ENCODE measurements around the gene CTSS.

Gene CTSS

DNA sequence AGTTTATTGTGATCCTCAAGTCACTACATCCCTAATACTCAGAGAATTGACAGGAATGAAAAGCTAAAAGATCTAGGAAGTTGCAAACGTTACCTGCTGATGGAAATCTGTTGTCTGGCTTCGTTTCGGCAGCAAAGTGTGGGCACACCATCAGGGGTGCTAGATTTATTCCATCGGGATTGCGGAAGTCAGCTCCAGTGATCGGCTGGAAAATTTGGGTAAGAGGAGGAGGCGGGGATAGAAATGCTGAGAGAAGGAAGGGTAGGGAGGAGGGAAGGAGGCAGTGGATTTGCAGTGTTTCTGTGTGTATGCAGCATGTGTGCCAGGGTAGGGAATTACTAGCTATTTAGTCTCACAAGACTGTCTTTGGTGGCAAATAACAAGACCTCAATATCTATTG is 42.5 kb upstream of the CTSS start, which contains the start of gene CTSK:
CTSK (minus strand) TSS at position 140 of the 400 bp plus-strand sequence. CDS start 1,455 bp downstream, outside the sequence.
- no peaks in the 10 kb centered on the region for H3K27me3 ChIP-seq (ENCODE audit: insufficient read depth, low read length, poor library complexity)
- H3K9ac ChIP-seq (ENCODE audit: low read length), result peak within 1 kb of the TSS; percentile 14
- peaks cover 15% of the 10 kb centered on the region for H3K4me1 ChIP-seq (ENCODE audit: control insufficient read depth, low read depth, low read length)
- no peaks in the 10 kb centered on the region for H3K79me2 ChIP-seq (ENCODE audit: control insufficient read depth, insufficient read depth, low read length)
- no peak within 1 kb of the TSS for H3K4me2 ChIP-seq (ENCODE audit: low read length)
- peak within 1 kb of the TSS; percentile 62 for H3K56ac ChIP-seq (ENCODE audit: low read length)
- no peak within 1 kb of the TSS for H4K5ac ChIP-seq (ENCODE audit: low read length)
- H3K18ac ChIP-seq (ENCODE audit: low read length), result peak within 1 kb of the TSS; percentile 19
- H3K4ac ChIP-seq (ENCODE audit: low read depth, low read length), result no peak within 1 kb of the TSS
- H2BK120ac ChIP-seq (ENCODE audit: low read depth, low read length), result no peak within 1 kb of the TSS
- no CpG with 5 or more reads among the region's 7 CpGs for WGBS (ENCODE audit: extremely low coverage, insufficient coverage, low lambda C conversion rate)
- H3K4me3 ChIP-seq (ENCODE audit: low read length), result no peak within 1 kb of the TSS
- peak within 1 kb of the TSS; percentile 22 for H2BK5ac ChIP-seq (ENCODE audit: low read length)
- H3K79me1 ChIP-seq (ENCODE audit: low read length), result no peaks in the 10 kb centered on the region
- H2BK15ac ChIP-seq (replicated peaks; ENCODE audit: low read depth), result no peak within 1 kb of the TSS
- H3K27ac ChIP-seq (ENCODE audit: low read depth, low read length), result no peak within 1 kb of the TSS
- H3K23ac ChIP-seq (ENCODE audit: low read length), result no peak within 1 kb of the TSS
- no peak within 1 kb of the TSS for H2AK5ac ChIP-seq (ENCODE audit: low read length)
- peaks cover 2% of the 10 kb centered on the region for H3K36me3 ChIP-seq (ENCODE audit: control insufficient read depth, insufficient read depth, low read length)
- H4K8ac ChIP-seq (ENCODE audit: low read depth, low read length), result no peak within 1 kb of the TSS
- DNase-seq, result no peak

DNA sequence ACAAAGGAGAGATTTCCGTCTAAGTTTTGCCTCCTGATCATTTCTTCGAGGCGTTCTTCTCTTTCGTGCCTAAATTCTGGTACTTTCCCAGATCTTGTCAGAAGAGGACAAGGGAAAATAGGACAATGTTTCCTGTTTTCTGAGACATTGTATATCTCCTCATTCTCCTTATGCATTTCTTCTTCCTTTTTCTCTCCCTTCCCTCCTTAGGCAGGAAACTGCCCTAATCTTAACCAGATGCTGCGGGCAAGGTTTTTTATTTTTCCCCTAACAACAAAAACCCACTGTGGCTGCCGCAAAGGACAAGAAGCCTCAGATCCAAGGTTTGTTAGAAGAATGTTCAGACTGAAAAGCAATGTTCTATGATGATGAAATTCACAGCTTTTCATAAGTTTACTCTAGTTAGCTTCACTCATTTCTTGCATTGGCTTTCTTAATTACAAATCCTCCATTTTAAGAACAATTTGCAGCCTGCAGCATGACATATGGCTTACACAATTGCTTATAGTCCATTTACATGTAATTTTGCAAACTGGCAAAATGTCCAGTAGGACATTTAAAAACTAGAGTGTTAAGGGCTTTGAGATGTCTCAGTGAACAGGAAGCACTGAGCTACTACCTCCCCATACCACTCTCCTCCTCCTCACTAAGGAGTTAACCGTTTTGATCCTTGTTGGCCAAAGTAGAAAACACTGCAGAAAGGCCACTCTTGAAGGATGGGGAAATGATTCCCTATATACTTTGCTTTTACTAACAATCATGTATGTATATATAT is 41.9 kb upstream of the CTSS start:
- Histone ChIP-seq H4K5ac (ENCODE audit: low read length) (no peak overlapping the region), H3K27ac (ENCODE audit: low read depth, low read length) (no peak overlapping the region), H3K4me2 (ENCODE audit: low read length) (no peak overlapping the region), H3K56ac (ENCODE audit: low read length) (peak overlapping the region; percentile 62), H3K18ac (ENCODE audit: low read length) (no peak overlapping the region), H3K4me3 (ENCODE audit: low read length) (no peak overlapping the region), H3K27me3 (ENCODE audit: insufficient read depth, low read length, poor library complexity) (no peaks in the 10 kb centered on the region), H2BK120ac (ENCODE audit: low read depth, low read length) (no peak overlapping the region), H2BK15ac (replicated peaks; ENCODE audit: low read depth) (no peak overlapping the region), H3K79me1 (ENCODE audit: low read length) (no peaks in the 10 kb centered on the region), H3K79me2 (ENCODE audit: control insufficient read depth, insufficient read depth, low read length) (no peaks in the 10 kb centered on the region), H3K4ac (ENCODE audit: low read depth, low read length) (no peak overlapping the region), H3K36me3 (ENCODE audit: control insufficient read depth, insufficient read depth, low read length) (no peaks in the 10 kb centered on the region), H2BK5ac (ENCODE audit: low read length) (peak overlapping the region; percentile 22), H3K23ac (ENCODE audit: low read length) (no peak overlapping the region), H2AK5ac (ENCODE audit: low read length) (no peak overlapping the region), H3K4me1 (ENCODE audit: control insufficient read depth, low read depth, low read length) (peaks cover 15% of the 10 kb centered on the region), H3K9ac (ENCODE audit: low read length) (peak overlapping the region; percentile 14), H4K8ac (ENCODE audit: low read depth, low read length) (no peak overlapping the region)
- WGBS (ENCODE audit: extremely low coverage, insufficient coverage, low lambda C conversion rate), result no CpG with 5 or more reads among the region's 7 CpGs
- no peak for DNase-seq

DNA sequence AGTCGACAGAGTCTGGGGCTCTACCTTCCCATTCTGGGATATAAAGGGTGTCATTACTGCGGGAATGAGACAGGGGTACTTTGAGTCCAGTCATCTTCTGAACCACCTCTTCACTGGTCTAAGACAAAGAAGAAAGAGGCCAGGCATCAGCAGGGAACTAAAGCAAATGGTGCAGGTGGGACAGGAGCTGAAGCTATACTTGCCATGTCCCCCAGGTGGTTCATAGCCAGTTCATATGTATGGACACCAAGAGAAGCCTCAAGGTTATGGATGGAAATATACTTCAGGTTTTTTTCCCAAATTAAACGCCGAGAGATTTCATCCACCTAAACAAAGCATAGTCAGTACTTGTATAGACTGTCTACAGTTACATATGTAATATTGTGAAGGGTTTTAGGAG is 40.3 kb upstream of the CTSS start:
- no peak overlapping the region for H3K27ac ChIP-seq (ENCODE audit: low read depth, low read length)

DNA sequence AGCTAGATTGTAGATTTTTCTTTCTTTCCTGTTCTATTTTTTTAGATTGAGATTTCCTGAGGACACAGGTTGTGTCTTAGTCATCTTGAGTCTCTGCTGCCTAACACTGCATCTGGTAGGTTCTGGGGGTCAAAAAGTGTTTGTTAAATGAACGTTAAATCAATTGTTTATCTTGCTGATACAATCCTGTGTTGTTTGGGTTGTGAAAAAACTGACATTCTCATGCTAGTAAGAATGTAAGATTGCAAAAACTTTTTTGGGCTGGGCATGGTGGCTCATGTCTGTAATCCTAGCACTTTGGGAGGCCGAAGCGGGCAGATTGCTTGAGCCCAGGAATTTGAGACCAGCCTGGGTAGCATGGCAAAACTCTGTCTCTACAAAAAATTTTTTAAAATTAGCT is 39.1 kb upstream of the CTSS start:
- no peak overlapping the region for H2AK5ac ChIP-seq (ENCODE audit: low read length)
- H3K27me3 ChIP-seq (ENCODE audit: insufficient read depth, low read length, poor library complexity), result no peaks in the 10 kb centered on the region
- H3K4ac ChIP-seq (ENCODE audit: low read depth, low read length), result no peak overlapping the region
- peaks cover 11% of the 10 kb centered on the region for H3K4me1 ChIP-seq (ENCODE audit: control insufficient read depth, low read depth, low read length)
- DNase-seq, result no peak
- H2BK15ac ChIP-seq (replicated peaks; ENCODE audit: low read depth), result no peak overlapping the region
- H3K27ac ChIP-seq (ENCODE audit: low read depth, low read length), result no peak overlapping the region
- no peak overlapping the region for H3K4me3 ChIP-seq (ENCODE audit: low read length)
- no peak overlapping the region for H4K5ac ChIP-seq (ENCODE audit: low read length)
- no peak overlapping the region for H3K18ac ChIP-seq (ENCODE audit: low read length)
- no peak overlapping the region for H4K8ac ChIP-seq (ENCODE audit: low read depth, low read length)
- no peak overlapping the region for H2BK5ac ChIP-seq (ENCODE audit: low read length)
- no peak overlapping the region for H3K23ac ChIP-seq (ENCODE audit: low read length)
- no peak overlapping the region for H3K56ac ChIP-seq (ENCODE audit: low read length)
- H3K36me3 ChIP-seq (ENCODE audit: control insufficient read depth, insufficient read depth, low read length), result no peaks in the 10 kb centered on the region
- no peak overlapping the region for H3K9ac ChIP-seq (ENCODE audit: low read length)
- no peak overlapping the region for H2BK120ac ChIP-seq (ENCODE audit: low read depth, low read length)
- no peaks in the 10 kb centered on the region for H3K79me1 ChIP-seq (ENCODE audit: low read length)
- H3K4me2 ChIP-seq (ENCODE audit: low read length), result no peak overlapping the region
- WGBS (ENCODE audit: extremely low coverage, insufficient coverage, low lambda C conversion rate), result no CpG with 5 or more reads among the region's 3 CpGs
- no peaks in the 10 kb centered on the region for H3K79me2 ChIP-seq (ENCODE audit: control insufficient read depth, insufficient read depth, low read length)

More for the DNA sequence above, 40.3 kb upstream of the CTSS start:
- no peak overlapping the region for H4K8ac ChIP-seq (ENCODE audit: low read depth, low read length)
- no peaks in the 10 kb centered on the region for H3K79me1 ChIP-seq (ENCODE audit: low read length)
- H2BK15ac ChIP-seq (replicated peaks; ENCODE audit: low read depth), result no peak overlapping the region
- H3K79me2 ChIP-seq (ENCODE audit: control insufficient read depth, insufficient read depth, low read length), result no peaks in the 10 kb centered on the region
- WGBS (ENCODE audit: extremely low coverage, insufficient coverage, low lambda C conversion rate), result no CpG with 5 or more reads among the region's 4 CpGs
- DNase-seq, result no peak
- no peak overlapping the region for H2BK120ac ChIP-seq (ENCODE audit: low read depth, low read length)
- no peak overlapping the region for H3K4me2 ChIP-seq (ENCODE audit: low read length)
- H3K56ac ChIP-seq (ENCODE audit: low read length), result no peak overlapping the region
- no peak overlapping the region for H3K4me3 ChIP-seq (ENCODE audit: low read length)
- H3K18ac ChIP-seq (ENCODE audit: low read length), result no peak overlapping the region
- no peak overlapping the region for H2AK5ac ChIP-seq (ENCODE audit: low read length)
- H3K23ac ChIP-seq (ENCODE audit: low read length), result no peak overlapping the region
- no peak overlapping the region for H3K9ac ChIP-seq (ENCODE audit: low read length)
- H4K5ac ChIP-seq (ENCODE audit: low read length), result no peak overlapping the region
- H3K4ac ChIP-seq (ENCODE audit: low read depth, low read length), result no peak overlapping the region
- no peaks in the 10 kb centered on the region for H3K36me3 ChIP-seq (ENCODE audit: control insufficient read depth, insufficient read depth, low read length)
- no peaks in the 10 kb centered on the region for H3K27me3 ChIP-seq (ENCODE audit: insufficient read depth, low read length, poor library complexity)
- peaks cover 14% of the 10 kb centered on the region for H3K4me1 ChIP-seq (ENCODE audit: control insufficient read depth, low read depth, low read length)
- no peak overlapping the region for H2BK5ac ChIP-seq (ENCODE audit: low read length)

DNA sequence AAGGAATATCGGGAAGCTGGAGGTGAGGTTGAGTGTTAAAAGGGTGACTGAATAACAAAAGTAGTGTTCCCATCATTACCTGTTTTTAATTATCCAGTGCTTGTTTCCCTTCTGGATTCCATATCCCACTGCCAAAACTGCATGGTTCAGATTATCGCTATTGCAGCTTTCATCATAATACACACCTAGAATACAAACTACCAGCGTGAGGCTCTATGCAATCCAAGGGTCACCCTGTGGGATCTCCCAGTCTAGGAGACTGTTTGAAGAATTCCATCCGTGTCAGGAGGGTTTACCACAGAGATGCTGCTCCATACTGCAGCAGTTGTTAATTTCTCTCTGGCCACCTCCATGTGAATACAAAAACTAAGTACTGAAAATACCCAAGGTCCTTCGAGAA is 33.5 kb upstream of the CTSS start:
- Histone ChIP-seq H3K27me3 (ENCODE audit: insufficient read depth, low read length, poor library complexity) (no peaks in the 10 kb centered on the region), H3K23ac (ENCODE audit: low read length) (no peak overlapping the region), H3K4me1 (ENCODE audit: control insufficient read depth, low read depth, low read length) (peaks cover 8% of the 10 kb centered on the region), H3K9ac (ENCODE audit: low read length) (no peak overlapping the region), H3K36me3 (ENCODE audit: control insufficient read depth, insufficient read depth, low read length) (no peaks in the 10 kb centered on the region), H4K5ac (ENCODE audit: low read length) (no peak overlapping the region), H2AK5ac (ENCODE audit: low read length) (no peak overlapping the region), H3K18ac (ENCODE audit: low read length) (no peak overlapping the region), H2BK15ac (replicated peaks; ENCODE audit: low read depth) (no peak overlapping the region), H3K79me2 (ENCODE audit: control insufficient read depth, insufficient read depth, low read length) (no peaks in the 10 kb centered on the region), H3K4ac (ENCODE audit: low read depth, low read length) (no peak overlapping the region), H4K8ac (ENCODE audit: low read depth, low read length) (no peak overlapping the region), H2BK120ac (ENCODE audit: low read depth, low read length) (no peak overlapping the region), H3K4me3 (ENCODE audit: low read length) (no peak overlapping the region), H2BK5ac (ENCODE audit: low read length) (no peak overlapping the region), H3K56ac (ENCODE audit: low read length) (no peak overlapping the region), H3K4me2 (ENCODE audit: low read length) (no peak overlapping the region), H3K27ac (ENCODE audit: low read depth, low read length) (no peak overlapping the region), H3K79me1 (ENCODE audit: low read length) (no peaks in the 10 kb centered on the region)
- WGBS (ENCODE audit: extremely low coverage, insufficient coverage, low lambda C conversion rate), result no CpG with 5 or more reads among the region's 5 CpGs
- DNase-seq, result no peak

DNA sequence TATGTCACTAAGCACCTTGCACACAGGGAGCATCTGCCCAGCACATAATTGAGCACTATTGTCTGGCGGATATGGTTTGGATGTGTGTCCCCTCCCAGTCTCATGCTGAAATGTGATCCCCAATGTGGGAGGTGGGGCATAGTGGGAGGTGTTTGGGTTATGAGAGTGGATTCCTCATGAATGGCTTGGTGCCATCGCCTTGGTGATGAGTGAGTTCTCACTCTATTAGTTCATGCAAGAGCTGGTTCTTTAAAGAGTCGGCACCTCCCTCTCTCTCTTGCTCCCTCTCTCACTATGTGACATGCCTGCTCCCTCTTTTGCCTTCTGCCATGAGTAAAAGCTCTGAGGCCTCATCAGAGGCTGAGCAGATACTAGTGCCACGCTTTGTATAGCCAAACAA is 32.9 kb upstream of the CTSS start:
- Histone ChIP-seq H3K4me2 (ENCODE audit: low read length) (no peak overlapping the region), H3K4me1 (ENCODE audit: control insufficient read depth, low read depth, low read length) (peaks cover 8% of the 10 kb centered on the region), H3K79me1 (ENCODE audit: low read length) (no peaks in the 10 kb centered on the region), H3K56ac (ENCODE audit: low read length) (no peak overlapping the region), H3K4me3 (ENCODE audit: low read length) (no peak overlapping the region), H3K27me3 (ENCODE audit: insufficient read depth, low read length, poor library complexity) (no peaks in the 10 kb centered on the region), H4K5ac (ENCODE audit: low read length) (no peak overlapping the region), H3K36me3 (ENCODE audit: control insufficient read depth, insufficient read depth, low read length) (no peaks in the 10 kb centered on the region), H2BK15ac (replicated peaks; ENCODE audit: low read depth) (no peak overlapping the region), H3K27ac (ENCODE audit: low read depth, low read length) (no peak overlapping the region), H3K23ac (ENCODE audit: low read length) (no peak overlapping the region), H3K9ac (ENCODE audit: low read length) (no peak overlapping the region), H2BK5ac (ENCODE audit: low read length) (no peak overlapping the region), H2AK5ac (ENCODE audit: low read length) (no peak overlapping the region), H3K18ac (ENCODE audit: low read length) (no peak overlapping the region), H3K79me2 (ENCODE audit: control insufficient read depth, insufficient read depth, low read length) (no peaks in the 10 kb centered on the region), H4K8ac (ENCODE audit: low read depth, low read length) (no peak overlapping the region), H2BK120ac (ENCODE audit: low read depth, low read length) (no peak overlapping the region), H3K4ac (ENCODE audit: low read depth, low read length) (no peak overlapping the region)
- DNase-seq, result peak; percentile 55
- WGBS (ENCODE audit: extremely low coverage, insufficient coverage, low lambda C conversion rate), result no CpG with 5 or more reads among the region's 4 CpGs

All from mesendoderm (in vitro differentiated cells).